ENCODE data around the gene NHLH1. TPM values are rescaled to one million over a fixed set of nuclear protein-coding genes. Genes with fewer than 3 reads are reported as not detected.

The NHLH1 gene
- total and polyA plus RNA-seq, 10 of the 15 experiments (the other 5 are each of a cell fraction or from before 2014, with no cell fraction given), result 0.22 to 0.98 (median 0.43) TPM; not detected in 1

DNA sequence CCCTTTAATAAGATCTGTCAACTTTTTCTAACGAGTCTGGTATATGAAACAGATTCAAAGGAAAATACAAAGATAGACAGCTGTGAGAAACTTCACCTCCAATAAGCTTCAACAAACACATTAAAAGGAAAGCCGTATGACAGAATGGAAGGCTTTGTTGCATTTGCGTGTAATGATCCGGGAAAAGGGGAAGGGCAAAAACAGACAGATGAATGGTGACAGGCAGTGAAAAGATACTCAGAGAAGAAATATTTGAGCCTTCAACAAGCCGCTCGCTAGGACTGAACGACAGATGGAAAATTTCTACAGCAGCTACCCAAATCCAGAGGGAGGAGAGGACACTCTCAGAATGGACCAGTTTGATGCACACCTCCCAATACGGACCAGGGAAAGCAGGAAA lies 38.7 kb upstream of the NHLH1 start (continued):
- TF ChIP-seq, protein P1, sequence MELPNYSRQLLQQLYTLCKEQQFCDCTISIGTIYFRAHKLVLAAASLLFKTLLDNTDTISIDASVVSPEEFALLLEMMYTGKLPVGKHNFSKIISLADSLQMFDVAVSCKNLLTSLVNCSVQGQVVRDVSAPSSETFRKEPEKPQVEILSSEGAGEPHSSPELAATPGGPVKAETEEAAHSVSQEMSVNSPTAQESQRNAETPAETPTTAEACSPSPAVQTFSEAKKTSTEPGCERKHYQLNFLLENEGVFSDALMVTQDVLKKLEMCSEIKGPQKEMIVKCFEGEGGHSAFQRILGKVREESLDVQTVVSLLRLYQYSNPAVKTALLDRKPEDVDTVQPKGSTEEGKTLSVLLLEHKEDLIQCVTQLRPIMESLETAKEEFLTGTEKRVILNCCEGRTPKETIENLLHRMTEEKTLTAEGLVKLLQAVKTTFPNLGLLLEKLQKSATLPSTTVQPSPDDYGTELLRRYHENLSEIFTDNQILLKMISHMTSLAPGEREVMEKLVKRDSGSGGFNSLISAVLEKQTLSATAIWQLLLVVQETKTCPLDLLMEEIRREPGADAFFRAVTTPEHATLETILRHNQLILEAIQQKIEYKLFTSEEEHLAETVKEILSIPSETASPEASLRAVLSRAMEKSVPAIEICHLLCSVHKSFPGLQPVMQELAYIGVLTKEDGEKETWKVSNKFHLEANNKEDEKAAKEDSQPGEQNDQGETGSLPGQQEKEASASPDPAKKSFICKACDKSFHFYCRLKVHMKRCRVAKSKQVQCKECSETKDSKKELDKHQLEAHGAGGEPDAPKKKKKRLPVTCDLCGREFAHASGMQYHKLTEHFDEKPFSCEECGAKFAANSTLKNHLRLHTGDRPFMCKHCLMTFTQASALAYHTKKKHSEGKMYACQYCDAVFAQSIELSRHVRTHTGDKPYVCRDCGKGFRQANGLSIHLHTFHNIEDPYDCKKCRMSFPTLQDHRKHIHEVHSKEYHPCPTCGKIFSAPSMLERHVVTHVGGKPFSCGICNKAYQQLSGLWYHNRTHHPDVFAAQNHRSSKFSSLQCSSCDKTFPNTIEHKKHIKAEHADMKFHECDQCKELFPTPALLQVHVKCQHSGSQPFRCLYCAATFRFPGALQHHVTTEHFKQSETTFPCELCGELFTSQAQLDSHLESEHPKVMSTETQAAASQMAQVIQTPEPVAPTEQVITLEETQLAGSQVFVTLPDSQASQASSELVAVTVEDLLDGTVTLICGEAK (IDR thresholded peaks at IDR 0.05; ENCODE audit: borderline replicate concordance), result no peak
- TF ChIP-seq IRF4 (IDR thresholded peaks at IDR 0.05; ENCODE audit: low read depth, low read length) (no peak), NFYA (IDR thresholded peaks at IDR 0.05; ENCODE audit: borderline replicate concordance, low read depth, low read length) (no peak), POU2F2 (IDR thresholded peaks at IDR 0.05; ENCODE audit: borderline replicate concordance, low read depth, low read length) (no peak), IKZF2 (IDR thresholded peaks at IDR 0.05) (no peak), CBX3 (IDR thresholded peaks at IDR 0.05; ENCODE audit: borderline replicate concordance, low read depth) (no peak), ZNF207 (IDR thresholded peaks at IDR 0.05; ENCODE audit: borderline replicate concordance) (no peak), MTA3 (IDR thresholded peaks at IDR 0.05; ENCODE audit: borderline replicate concordance, low read length) (no peak), POLR2A (IDR thresholded peaks at IDR 0.05; ENCODE audit: low read depth, low read length) (no peak)
- TF ChIP-seq, protein P2, sequence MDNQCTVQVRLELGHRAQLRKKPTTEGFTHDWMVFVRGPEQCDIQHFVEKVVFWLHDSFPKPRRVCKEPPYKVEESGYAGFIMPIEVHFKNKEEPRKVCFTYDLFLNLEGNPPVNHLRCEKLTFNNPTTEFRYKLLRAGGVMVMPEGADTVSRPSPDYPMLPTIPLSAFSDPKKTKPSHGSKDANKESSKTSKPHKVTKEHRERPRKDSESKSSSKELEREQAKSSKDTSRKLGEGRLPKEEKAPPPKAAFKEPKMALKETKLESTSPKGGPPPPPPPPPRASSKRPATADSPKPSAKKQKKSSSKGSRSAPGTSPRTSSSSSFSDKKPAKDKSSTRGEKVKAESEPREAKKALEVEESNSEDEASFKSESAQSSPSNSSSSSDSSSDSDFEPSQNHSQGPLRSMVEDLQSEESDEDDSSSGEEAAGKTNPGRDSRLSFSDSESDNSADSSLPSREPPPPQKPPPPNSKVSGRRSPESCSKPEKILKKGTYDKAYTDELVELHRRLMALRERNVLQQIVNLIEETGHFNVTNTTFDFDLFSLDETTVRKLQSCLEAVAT (IDR thresholded peaks at IDR 0.05), result no peak
